DND-41 (cell line): ENCODE results near the gene FRK.

Experiments used
- ATAC-seq: fragments of 200-7000 bp; cut with Tn5 transposase; 3 replicates; pipeline ENCODE4 v1.9.1; 2021; ENCODE audit warnings: low read depth; ENCODE audit not compliant: insufficient read depth
- DNase-seq: peaks from one replicate; pipeline ENCODE4 v3.0.0-alpha.2; 2020
- H2AFZ ChIP-seq: 2 replicates; pipeline ENCODE4 v1.6.0; 2012; ENCODE audit warnings: low read depth, low read length
- H3K27ac ChIP-seq: 2 replicates; pipeline ENCODE4 v1.5.1; 2012; ENCODE audit warnings: low read length, inconsistent platforms
- H3K27me3 ChIP-seq: fragments of 200-600 bp; sonication (generic); 2 replicates; pipeline ENCODE4 v1.6.0; 2012; ENCODE audit warnings: low read length, mild to moderate bottlenecking, inconsistent platforms; ENCODE audit not compliant: insufficient read depth, poor library complexity
- H3K36me3 ChIP-seq: 2 replicates; pipeline ENCODE4 v1.5.1; 2012; ENCODE audit warnings: low read length, inconsistent platforms; ENCODE audit not compliant: insufficient read depth
- H3K4me1 ChIP-seq: 2 replicates; pipeline ENCODE4 v1.5.1; 2012; ENCODE audit warnings: mild to moderate bottlenecking, low read length; ENCODE audit not compliant: insufficient read depth
- H3K4me2 ChIP-seq: 2 replicates; pipeline ENCODE4 v1.6.0; 2012; ENCODE audit warnings: mild to moderate bottlenecking, moderate library complexity, low read length, inconsistent platforms; ENCODE audit not compliant: insufficient read depth
- H3K4me3 ChIP-seq, 2 experiments: fragments of 200-600 bp in 1 of 2; shearing (Covaris generic) in 1 of 2; 2 replicates each; pipeline ENCODE4 v1.5.1; 2012 to 2016; ENCODE audit warnings: inconsistent platforms in 2 of 2, low read length in 2 of 2, mild to moderate bottlenecking in 2 of 2, low read depth in 1 of 2, moderate library complexity in 1 of 2
- H3K79me2 ChIP-seq: 2 replicates; pipeline ENCODE4 v1.6.0; 2012; ENCODE audit warnings: low read length, inconsistent platforms; ENCODE audit not compliant: insufficient read depth
- H3K9ac ChIP-seq: 2 replicates; pipeline ENCODE4 v1.6.0; 2012; ENCODE audit warnings: low read depth, mild to moderate bottlenecking, inconsistent platforms, low read length, moderate library complexity
- H3K9me3 ChIP-seq: 2 replicates; pipeline ENCODE4 v1.5.1; 2012; ENCODE audit warnings: low read length, moderate library complexity, mild to moderate bottlenecking, inconsistent platforms; ENCODE audit not compliant: insufficient read depth, severe bottlenecking
- H4K20me1 ChIP-seq: 2 replicates; pipeline ENCODE4 v1.6.0; 2012; ENCODE audit warnings: low read length; ENCODE audit not compliant: insufficient read depth
- CTCF ChIP-seq: IDR thresholded peaks from 2 replicates; pipeline ENCODE4 v1.5.1; 2012; ENCODE audit warnings: borderline replicate concordance, low read length, moderate library complexity, mild to moderate bottlenecking; ENCODE audit not compliant: poor library complexity, severe bottlenecking; ENCODE audit errors: extremely low read depth
- EZH2 ChIP-seq: IDR thresholded peaks from 3 replicates; pipeline ENCODE4 v1.6.1; 2012; ENCODE audit warnings: borderline replicate concordance, low read depth, mild to moderate bottlenecking, moderate library complexity, low read length, inconsistent platforms; ENCODE audit not compliant: severe bottlenecking

FRK gene

GRCh38 chr6:116036885-116037284 lies 23.8 kb downstream of the FRK start:
- Histone ChIP-seq H3K27ac (no peak overlapping the region), H3K9me3 (no peaks in the 10 kb centered on the region), H3K4me1 (no peaks in the 10 kb centered on the region), H2AFZ (no peak overlapping the region), H3K4me2 (no peak overlapping the region), H3K27me3 (no peaks in the 10 kb centered on the region), H3K4me3 (no peak overlapping the region), H3K79me2 (no peaks in the 10 kb centered on the region), H4K20me1 (no peaks in the 10 kb centered on the region), H3K9ac (no peak overlapping the region), H3K36me3 (no peaks in the 10 kb centered on the region)
- no peak for DNase-seq
- TF ChIP-seq CTCF: no peak
- no peak for TF ChIP-seq EZH2
- no peak for ATAC-seq

GRCh38 chr6:116036075-116036773 lies 24.5 kb downstream of the FRK start:
- Histone ChIP-seq H2AFZ (no peak overlapping the region), H3K9me3 (no peaks in the 10 kb centered on the region), H3K4me3 (no peak overlapping the region), H3K79me2 (no peaks in the 10 kb centered on the region), H3K4me2 (no peak overlapping the region), H3K27ac (no peak overlapping the region), H3K9ac (no peak overlapping the region), H4K20me1 (no peaks in the 10 kb centered on the region), H3K36me3 (no peaks in the 10 kb centered on the region), H3K4me1 (no peaks in the 10 kb centered on the region), H3K27me3 (no peaks in the 10 kb centered on the region)
- TF ChIP-seq CTCF (no peak), EZH2 (no peak)
- DNase-seq (no peak), ATAC-seq (no peak)

GRCh38 chr6:116035616-116036015 lies 25.1 kb downstream of the FRK start:
- no peaks in the 10 kb centered on the region for H3K36me3 ChIP-seq
- no peaks in the 10 kb centered on the region for H4K20me1 ChIP-seq
- ATAC-seq: no peak
- DNase-seq: no peak
- H3K4me2 ChIP-seq: no peak overlapping the region
- no peaks in the 10 kb centered on the region for H3K9me3 ChIP-seq
- H3K9ac ChIP-seq: no peak overlapping the region
- no peak overlapping the region for H2AFZ ChIP-seq
- H3K27ac ChIP-seq: no peak overlapping the region
- no peaks in the 10 kb centered on the region for H3K79me2 ChIP-seq
- no peaks in the 10 kb centered on the region for H3K4me1 ChIP-seq
- no peak for TF ChIP-seq CTCF
- no peak for TF ChIP-seq EZH2
- no peak overlapping the region for H3K4me3 ChIP-seq
- no peaks in the 10 kb centered on the region for H3K27me3 ChIP-seq

GRCh38 chr6:116034327-116034726 lies 26.4 kb downstream of the FRK start:
- H3K27me3 ChIP-seq: no peaks in the 10 kb centered on the region
- DNase-seq (no peak), ATAC-seq (no peak)
- H3K27ac ChIP-seq: no peak overlapping the region
- H2AFZ ChIP-seq: no peak overlapping the region
- H3K79me2 ChIP-seq: no peaks in the 10 kb centered on the region
- H3K4me3 ChIP-seq: no peak overlapping the region
- no peak overlapping the region for H3K9ac ChIP-seq
- no peak overlapping the region for H3K4me2 ChIP-seq
- no peaks in the 10 kb centered on the region for H4K20me1 ChIP-seq
- H3K9me3 ChIP-seq: no peaks in the 10 kb centered on the region
- no peaks in the 10 kb centered on the region for H3K4me1 ChIP-seq
- TF ChIP-seq CTCF (no peak), EZH2 (no peak)
- H3K36me3 ChIP-seq: no peaks in the 10 kb centered on the region
